ENCODE results near the gene CNDP1. TPM values are rescaled to one million over a fixed set of nuclear protein-coding genes. Genes with fewer than 3 reads are reported as not detected.
"Not testable (repeated sequence)": the region's sequence is repeated elsewhere in the genome, so short reads cannot be mapped to it uniquely, and the experiment has no call there.

The CNDP1 gene
- total RNA-seq, 4 donors from 2014 or later, result 0.15 TPM; not detected in 3

DNA sequence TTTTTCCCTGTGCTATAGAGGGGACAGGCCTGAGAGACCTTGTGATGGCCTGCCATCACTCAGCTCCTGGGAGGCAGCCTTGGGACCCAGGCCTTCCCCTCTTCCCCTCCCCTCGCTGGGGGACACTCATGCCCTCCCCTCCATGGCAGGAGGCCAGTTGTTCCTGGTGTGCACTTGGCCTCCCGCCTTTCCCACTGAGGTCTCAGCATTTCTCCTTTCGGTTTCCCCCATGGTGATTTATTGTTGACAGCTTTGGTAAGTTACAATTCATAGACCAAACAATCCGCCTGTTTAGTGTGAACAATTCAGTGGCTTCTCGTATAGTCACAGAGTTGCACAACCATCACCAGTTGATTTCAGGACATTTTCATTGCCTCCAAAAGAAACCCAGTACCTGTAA is 10.2 kb upstream of the CNDP1 start:
- WGBS, 2 donors (ENCODE audit: low coverage in 1 of 2), result 46 to 51% methylated on average over 2 to 4 of the region's 5 CpGs
- TF ChIP-seq POLR2AphosphoS5 (IDR thresholded peaks at IDR 0.05) (no peak), EP300 (IDR thresholded peaks at IDR 0.05) (no peak), POLR2A (IDR thresholded peaks at IDR 0.05) (no peak)
- TF ChIP-seq, protein P1, sequence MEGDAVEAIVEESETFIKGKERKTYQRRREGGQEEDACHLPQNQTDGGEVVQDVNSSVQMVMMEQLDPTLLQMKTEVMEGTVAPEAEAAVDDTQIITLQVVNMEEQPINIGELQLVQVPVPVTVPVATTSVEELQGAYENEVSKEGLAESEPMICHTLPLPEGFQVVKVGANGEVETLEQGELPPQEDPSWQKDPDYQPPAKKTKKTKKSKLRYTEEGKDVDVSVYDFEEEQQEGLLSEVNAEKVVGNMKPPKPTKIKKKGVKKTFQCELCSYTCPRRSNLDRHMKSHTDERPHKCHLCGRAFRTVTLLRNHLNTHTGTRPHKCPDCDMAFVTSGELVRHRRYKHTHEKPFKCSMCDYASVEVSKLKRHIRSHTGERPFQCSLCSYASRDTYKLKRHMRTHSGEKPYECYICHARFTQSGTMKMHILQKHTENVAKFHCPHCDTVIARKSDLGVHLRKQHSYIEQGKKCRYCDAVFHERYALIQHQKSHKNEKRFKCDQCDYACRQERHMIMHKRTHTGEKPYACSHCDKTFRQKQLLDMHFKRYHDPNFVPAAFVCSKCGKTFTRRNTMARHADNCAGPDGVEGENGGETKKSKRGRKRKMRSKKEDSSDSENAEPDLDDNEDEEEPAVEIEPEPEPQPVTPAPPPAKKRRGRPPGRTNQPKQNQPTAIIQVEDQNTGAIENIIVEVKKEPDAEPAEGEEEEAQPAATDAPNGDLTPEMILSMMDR (IDR thresholded peaks at IDR 0.05), result no peak
- no peaks in the 10 kb centered on the region for H3K4me1 ChIP-seq
- ATAC-seq, result no peak
- peaks cover 0 to 40% of the 10 kb centered on the region in 2 donors for H3K36me3 ChIP-seq
- no peak overlapping the region for H3K27ac ChIP-seq
- H3K9me3 ChIP-seq, result no peaks in the 10 kb centered on the region
- H3K27me3 ChIP-seq, result no peaks in the 10 kb centered on the region
- no peak overlapping the region for H3K4me3 ChIP-seq

DNA sequence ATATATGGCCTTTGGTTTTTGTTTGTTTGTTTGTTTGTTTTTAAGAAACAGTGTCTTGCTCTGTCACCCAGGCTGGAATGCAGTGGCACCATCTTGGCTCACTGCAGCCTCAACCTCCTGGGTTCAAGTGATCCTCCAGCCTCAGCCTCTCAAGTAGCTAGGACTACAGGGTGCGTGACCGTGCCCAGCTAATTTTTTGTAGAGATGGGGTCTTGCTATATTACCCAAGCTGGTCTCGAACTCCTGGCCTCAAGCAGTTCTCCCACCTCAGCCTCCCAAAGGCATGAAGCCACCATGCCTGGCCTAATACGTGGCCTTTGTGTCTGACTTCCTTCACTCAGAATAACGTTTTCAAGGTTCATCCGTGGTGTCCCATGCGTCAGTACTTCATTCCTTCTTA is 9.4 kb upstream of the CNDP1 start:
- not testable (repeated sequence) for H3K4me3 ChIP-seq, ATAC-seq, H3K4me1 ChIP-seq, H3K27ac ChIP-seq, H3K9me3 ChIP-seq, H3K27me3 ChIP-seq
- peaks cover 0 to 31% of the 10 kb centered on the region in 2 donors for H3K36me3 ChIP-seq
- WGBS, 2 donors (ENCODE audit: low coverage in 1 of 2), result 93 to 97% methylated on average over 5 of the region's 7 CpGs

DNA sequence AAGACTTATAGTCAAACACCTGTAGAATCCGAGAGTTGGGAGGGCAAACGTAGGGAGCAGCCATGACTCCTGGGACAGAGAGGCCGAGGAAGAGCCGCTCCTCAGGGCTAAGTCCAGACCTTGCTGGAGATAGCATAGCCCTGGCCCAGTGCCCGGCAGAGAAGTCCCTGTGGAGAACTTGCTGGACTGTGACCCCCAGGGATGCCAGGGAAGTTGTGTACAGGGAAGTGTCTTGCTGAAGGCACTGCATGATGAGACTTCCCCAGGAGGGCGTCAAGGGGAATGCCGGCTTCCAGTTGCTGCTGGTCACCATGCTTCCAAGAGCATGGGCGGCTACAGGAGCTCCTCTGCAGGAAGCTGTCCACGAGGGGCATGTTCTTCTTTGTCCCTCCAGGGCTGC is 8.6 kb upstream of the CNDP1 start:
- TF ChIP-seq, protein P1 (IDR thresholded peaks at IDR 0.05), result no peak
- TF ChIP-seq POLR2A (IDR thresholded peaks at IDR 0.05), result no peak
- WGBS, 2 donors (ENCODE audit: low coverage in 1 of 2), result no CpG with 5 or more reads among the region's 9 CpGs
- H3K36me3 ChIP-seq, result peaks cover 0 to 23% of the 10 kb centered on the region in 2 donors
- no peak overlapping the region for H3K27ac ChIP-seq
- H3K27me3 ChIP-seq, result no peaks in the 10 kb centered on the region
- no peak overlapping the region for H3K4me3 ChIP-seq
- no peaks in the 10 kb centered on the region for H3K4me1 ChIP-seq
- no peak for ATAC-seq
- no peaks in the 10 kb centered on the region for H3K9me3 ChIP-seq

DNA sequence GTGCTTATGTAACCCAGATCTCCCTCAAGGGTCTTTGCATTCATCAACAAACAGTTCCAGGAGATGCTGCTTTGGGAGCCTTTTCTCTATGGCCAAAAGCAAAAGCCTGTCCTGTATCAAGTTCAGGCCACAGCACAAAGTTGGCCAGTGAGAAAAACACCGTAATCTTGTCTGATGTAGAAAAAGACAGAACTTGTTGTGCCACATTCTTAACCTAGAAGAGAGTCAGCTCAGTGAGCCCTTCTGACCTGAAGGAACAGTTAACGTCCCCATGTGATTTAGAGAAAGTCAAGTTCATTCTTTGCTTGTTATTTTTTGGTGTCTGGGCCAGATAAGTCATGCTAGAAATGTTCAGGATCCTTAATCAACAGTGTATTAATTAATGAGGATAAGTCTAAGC is 7.8 kb upstream of the CNDP1 start:
- no peak for ATAC-seq
- Histone ChIP-seq H3K4me3 (no peak overlapping the region), H3K27me3 (no peaks in the 10 kb centered on the region), H3K9me3 (no peaks in the 10 kb centered on the region), H3K27ac (no peak overlapping the region), H3K36me3 (peaks cover 0 to 16% of the 10 kb centered on the region in 2 donors), H3K4me1 (no peaks in the 10 kb centered on the region)
- TF ChIP-seq POLR2AphosphoS5 (IDR thresholded peaks at IDR 0.05) (no peak), EP300 (IDR thresholded peaks at IDR 0.05) (no peak), POLR2A (IDR thresholded peaks at IDR 0.05) (no peak)
- TF ChIP-seq, protein P1 (IDR thresholded peaks at IDR 0.05), result no peak
- 66% methylated on average over 2 of the region's 2 CpGs; no CpG with 5 or more reads in 1 of the 2 donors for WGBS, 2 donors (ENCODE audit: low coverage in 1 of 2)

DNA sequence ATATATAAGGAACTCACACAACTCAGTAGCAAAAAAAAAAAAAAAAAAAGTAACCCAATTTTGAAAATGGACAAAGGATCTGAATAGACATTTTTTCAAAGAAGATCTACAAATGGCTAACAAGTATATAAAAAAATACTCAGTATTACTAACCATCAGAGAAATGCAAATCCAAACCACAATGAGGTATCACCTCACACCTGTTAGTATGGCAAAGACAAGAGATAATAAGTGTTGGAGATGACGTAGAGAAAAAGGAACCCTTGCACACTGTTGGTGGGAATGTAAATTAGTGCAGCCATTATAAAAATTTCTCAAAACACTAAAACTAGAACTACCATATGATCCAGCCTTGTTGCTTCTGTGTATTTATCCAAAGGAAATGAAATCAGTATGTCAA is 5.8 kb upstream of the CNDP1 start:
- Histone ChIP-seq H3K4me3 (no peak overlapping the region), H3K9me3 (no peaks in the 10 kb centered on the region), H3K27ac (no peak overlapping the region), H3K27me3 (no peaks in the 10 kb centered on the region), H3K36me3 (no peaks in the 10 kb centered on the region), H3K4me1 (no peaks in the 10 kb centered on the region)
- no peak for TF ChIP-seq POLR2A (IDR thresholded peaks at IDR 0.05)
- TF ChIP-seq EP300 (IDR thresholded peaks at IDR 0.05), result no peak
- TF ChIP-seq, protein P1 (IDR thresholded peaks at IDR 0.05), result no peak
- WGBS, 2 donors (ENCODE audit: low coverage in 1 of 2), result 83 to 86% methylated on average over 1 of the region's 1 CpG
- no peak for ATAC-seq

DNA sequence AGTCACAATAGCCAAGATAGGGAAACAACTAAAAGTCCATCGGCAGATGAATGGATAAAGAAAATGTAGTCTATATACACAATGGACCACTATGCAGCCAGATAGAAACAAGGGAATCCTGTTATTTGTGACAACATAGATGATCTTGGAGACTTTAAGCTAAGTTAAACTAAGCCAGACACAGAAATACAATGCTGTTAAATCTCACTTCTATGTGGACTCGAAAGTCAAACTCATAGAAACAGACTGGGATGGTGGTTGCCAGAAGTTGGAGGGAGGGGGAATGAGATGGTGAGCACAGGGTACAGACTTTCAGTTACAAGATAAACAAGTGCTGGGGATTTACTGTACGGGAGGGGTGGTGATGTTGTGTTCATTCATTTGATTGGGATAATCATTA is 5.4 kb upstream of the CNDP1 start:
- ATAC-seq, result no peak
- Histone ChIP-seq H3K4me3 (no peak overlapping the region), H3K36me3 (no peaks in the 10 kb centered on the region), H3K27ac (no peak overlapping the region), H3K27me3 (no peaks in the 10 kb centered on the region), H3K4me1 (no peaks in the 10 kb centered on the region), H3K9me3 (no peaks in the 10 kb centered on the region)
- WGBS, 2 donors (ENCODE audit: low coverage in 1 of 2), result 66 to 80% methylated on average over 3 of the region's 3 CpGs
- TF ChIP-seq POLR2A (IDR thresholded peaks at IDR 0.05) (no peak), POLR2AphosphoS5 (IDR thresholded peaks at IDR 0.05) (no peak)
